Natural killer cell (primary cell): ENCODE measurements around the gene KCNB1. TPM values are rescaled to one million over a fixed set of nuclear protein-coding genes. Genes with fewer than 3 reads are reported as not detected.

Experiments
- ATAC-seq, 3 donors: fragments of 150-1000 bp in 2 of 3; fragments of 200-7000 bp in 1 of 3; cut with Tn5 transposase; 1 replicate in 1 of 3; 2 replicates in 2 of 3; pipeline ENCODE4 v1.10.0; 2021; ENCODE audit warnings: mild to moderate bottlenecking in 2 of 3, moderate library complexity in 2 of 3
- DNase-seq, 2 donors: peaks; one replicate each; pipeline versions ENCODE4 v3.0.0 to v3.0.0-alpha.2; 2013 to 2021; ENCODE audit warnings: mixed read lengths in 1 of 2
- H3K27ac ChIP-seq: one replicate; pipeline ENCODE4 v1.5.1; 2013; ENCODE audit warnings: mild to moderate bottlenecking, low read length
- H3K27me3 ChIP-seq: one replicate; pipeline ENCODE4 v1.6.1; 2013; ENCODE audit warnings: low read length; ENCODE audit not compliant: control insufficient read depth, insufficient read depth
- H3K36me3 ChIP-seq: one replicate; pipeline ENCODE4 v1.6.1; 2013; ENCODE audit warnings: low read length; ENCODE audit not compliant: control insufficient read depth, insufficient read depth
- H3K4me1 ChIP-seq: one replicate; pipeline ENCODE4 v1.6.1; 2013; ENCODE audit warnings: low read length; ENCODE audit not compliant: control insufficient read depth, insufficient read depth
- H3K4me3 ChIP-seq: one replicate; pipeline ENCODE4 v1.5.1; 2013; ENCODE audit warnings: low read length
- H3K9me3 ChIP-seq: one replicate; pipeline ENCODE4 v1.6.1; 2013; ENCODE audit warnings: low read length; ENCODE audit not compliant: control insufficient read depth, insufficient read depth
- H3K27ac Mint-ChIP-seq, 2 donors: one replicate each; pipeline ENCODE4 v1.8.0; 2022; ENCODE audit warnings: mild to moderate bottlenecking in 2 of 2, mixed read lengths in 2 of 2, moderate library complexity in 1 of 2
- H3K27me3 Mint-ChIP-seq, 2 donors: one replicate each; pipeline ENCODE4 v1.8.0; 2022; ENCODE audit warnings: low read depth in 2 of 2, mixed read lengths in 2 of 2
- H3K36me3 Mint-ChIP-seq: one replicate; pipeline ENCODE4 v1.8.0; 2022; ENCODE audit warnings: mixed read lengths
- H3K4me1 Mint-ChIP-seq, 2 donors: one replicate each; pipeline ENCODE4 v1.8.0; 2022; ENCODE audit warnings: mixed read lengths in 2 of 2
- H3K4me3 Mint-ChIP-seq: one replicate; pipeline ENCODE4 v1.8.0; 2022; ENCODE audit warnings: mild to moderate bottlenecking, moderate library complexity, mixed read lengths
- H3K9me3 Mint-ChIP-seq, 2 donors: one replicate each; pipeline ENCODE4 v1.8.0; 2022; ENCODE audit warnings: mixed read lengths in 2 of 2
- WGBS: methylation state at CpG from one replicate; pipeline ENCODE4 v1.1.7; 2013; ENCODE audit warnings: missing lambda C conversion rate; ENCODE audit not compliant: insufficient coverage; 5-methylcytosine and 5-hydroxymethylcytosine counted together
- intact Hi-C: fragments of 100-400 bp; cut with micrococcal nuclease; formaldehyde crosslinking; loops from one replicate; pipeline ENCODE4 v1.14.2; 2022
- total RNA-seq, 4 donors: library from RNA; stranded (reverse); fragments of 120-200 nt in 1 of 4; gene quantifications; one replicate each; pipeline versions ENCODE4 v1.2.3 to v1.2.4, GENCODE V29; 2013 to 2022
- TF ChIP-seq, protein P1 (sequence below): fragments of 200-600 bp; IDR thresholded peaks from one replicate; pipeline ENCODE4 v1.8.0; 2022; ENCODE audit warnings: antibody characterized with exemption

Gene KCNB1
- total RNA-seq, 3 donors from 2014 or later (not counting 1 experiment from before 2014, with no cell fraction given) = 0.09 TPM; not detected in 2

DNA sequence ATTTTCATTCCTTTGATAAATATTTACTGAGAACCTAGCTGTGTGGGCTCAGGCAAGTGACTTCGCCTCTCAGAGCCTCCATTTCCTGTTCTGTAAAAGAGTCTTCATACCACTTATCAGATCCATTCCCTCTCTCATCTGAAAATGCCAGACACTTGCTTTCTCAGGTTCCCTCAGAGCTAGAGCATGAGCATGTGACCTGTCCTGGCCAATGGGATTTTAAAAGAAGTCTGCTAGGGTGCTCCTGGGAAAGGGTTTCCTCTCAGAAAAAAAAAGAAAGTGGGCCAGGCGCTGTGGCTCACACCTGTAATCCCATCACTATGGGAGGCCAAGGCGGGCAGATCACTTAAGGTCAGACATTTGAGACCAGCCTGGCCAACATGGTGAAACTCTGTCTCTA, 5.3 kb downstream of the KCNB1 start:
- Histone ChIP-seq H3K4me1 (no peaks in the 10 kb centered on the region), H3K4me3 (no peak overlapping the region), H3K27me3 (peaks cover 4% of the 10 kb centered on the region), H3K27ac (no peak overlapping the region), H3K9me3 (peaks cover 3% of the 10 kb centered on the region), H3K36me3 (no peaks in the 10 kb centered on the region)
- ATAC-seq (no peak), DNase-seq (no peak)
- no peak overlapping the region for H3K4me3 Mint-ChIP-seq
- intact Hi-C loops = no loop called here
- TF ChIP-seq, protein P1, sequence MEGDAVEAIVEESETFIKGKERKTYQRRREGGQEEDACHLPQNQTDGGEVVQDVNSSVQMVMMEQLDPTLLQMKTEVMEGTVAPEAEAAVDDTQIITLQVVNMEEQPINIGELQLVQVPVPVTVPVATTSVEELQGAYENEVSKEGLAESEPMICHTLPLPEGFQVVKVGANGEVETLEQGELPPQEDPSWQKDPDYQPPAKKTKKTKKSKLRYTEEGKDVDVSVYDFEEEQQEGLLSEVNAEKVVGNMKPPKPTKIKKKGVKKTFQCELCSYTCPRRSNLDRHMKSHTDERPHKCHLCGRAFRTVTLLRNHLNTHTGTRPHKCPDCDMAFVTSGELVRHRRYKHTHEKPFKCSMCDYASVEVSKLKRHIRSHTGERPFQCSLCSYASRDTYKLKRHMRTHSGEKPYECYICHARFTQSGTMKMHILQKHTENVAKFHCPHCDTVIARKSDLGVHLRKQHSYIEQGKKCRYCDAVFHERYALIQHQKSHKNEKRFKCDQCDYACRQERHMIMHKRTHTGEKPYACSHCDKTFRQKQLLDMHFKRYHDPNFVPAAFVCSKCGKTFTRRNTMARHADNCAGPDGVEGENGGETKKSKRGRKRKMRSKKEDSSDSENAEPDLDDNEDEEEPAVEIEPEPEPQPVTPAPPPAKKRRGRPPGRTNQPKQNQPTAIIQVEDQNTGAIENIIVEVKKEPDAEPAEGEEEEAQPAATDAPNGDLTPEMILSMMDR = no peak
- H3K27ac Mint-ChIP-seq = no peak overlapping the region
- H3K9me3 Mint-ChIP-seq = no peaks in the 10 kb centered on the region
- H3K4me1 Mint-ChIP-seq = no peaks in the 10 kb centered on the region
- 64% methylated on average over 3 of the region's 3 CpGs for WGBS
- peaks cover 35 to 45% of the 10 kb centered on the region in 2 donors for H3K27me3 Mint-ChIP-seq
- H3K36me3 Mint-ChIP-seq = no peaks in the 10 kb centered on the region

DNA sequence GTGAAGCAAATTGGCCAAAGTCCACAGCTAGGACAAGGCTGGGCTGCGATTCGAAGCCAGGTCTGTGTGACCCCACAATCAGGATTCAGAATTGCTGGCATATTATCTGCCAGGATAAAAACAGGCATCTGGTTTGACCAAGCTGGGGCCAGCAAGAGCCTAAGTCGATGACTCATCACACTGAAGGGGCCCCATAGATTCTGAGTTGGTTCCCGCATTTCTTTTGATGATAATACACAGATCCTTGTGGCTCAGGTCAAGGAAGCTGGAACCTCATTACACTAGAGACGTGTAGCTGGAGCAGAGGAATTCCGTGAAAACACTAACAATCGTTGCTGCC, 6.5 kb downstream of the KCNB1 start:
- H3K9me3 Mint-ChIP-seq = no peaks in the 10 kb centered on the region
- DNase-seq (no peak), ATAC-seq (no peak)
- TF ChIP-seq, protein P1 = no peak
- H3K4me3 ChIP-seq = no peak overlapping the region
- no peak overlapping the region for H3K27ac ChIP-seq
- H3K27me3 ChIP-seq = no peaks in the 10 kb centered on the region
- no peaks in the 10 kb centered on the region for H3K4me1 ChIP-seq
- no peaks in the 10 kb centered on the region for H3K4me1 Mint-ChIP-seq
- no peak overlapping the region for H3K4me3 Mint-ChIP-seq
- H3K36me3 Mint-ChIP-seq = no peaks in the 10 kb centered on the region
- no peak overlapping the region for H3K27ac Mint-ChIP-seq
- H3K27me3 Mint-ChIP-seq = peaks cover 33 to 42% of the 10 kb centered on the region in 2 donors
- H3K36me3 ChIP-seq = no peaks in the 10 kb centered on the region
- no peaks in the 10 kb centered on the region for H3K9me3 ChIP-seq
- intact Hi-C loops = no loop called here
- WGBS = 74% methylated on average over 7 of the region's 7 CpGs

DNA sequence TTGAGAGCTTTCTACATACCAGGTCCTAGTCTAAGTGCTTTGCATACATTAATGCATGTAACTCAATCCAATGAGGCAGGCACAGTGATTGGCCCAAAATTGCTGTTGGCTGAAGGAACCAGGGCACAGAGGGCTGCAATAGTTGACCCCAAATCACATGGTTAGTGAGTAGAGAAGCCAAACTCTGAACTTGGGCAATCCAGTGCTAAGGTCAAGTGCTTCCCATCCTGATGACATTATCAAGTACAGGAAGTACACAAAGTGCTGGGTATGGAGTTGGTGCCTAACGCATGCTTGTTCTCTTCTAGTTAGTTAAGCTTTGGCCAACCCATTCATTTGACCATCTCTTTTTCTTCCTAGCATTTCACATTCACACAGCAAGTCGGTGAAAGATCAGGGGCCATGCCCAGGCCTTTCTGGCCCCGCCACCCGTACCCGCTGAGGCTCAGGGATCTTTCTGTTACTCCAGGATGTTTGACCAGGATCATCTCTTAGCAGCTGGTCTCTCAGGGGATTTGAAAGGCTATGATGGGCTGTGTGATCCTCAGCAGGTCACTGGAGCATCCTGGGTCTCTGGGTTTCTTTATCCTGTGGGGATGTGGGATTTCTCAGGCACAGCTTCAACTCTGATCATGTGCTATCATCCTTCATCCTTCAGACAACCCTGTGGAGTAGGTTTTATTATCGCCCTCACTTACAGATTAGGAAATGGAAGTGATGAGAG, 7.0 kb downstream of the KCNB1 start:
- no peak for ATAC-seq

More for the DNA sequence above, 7.0 kb downstream of the KCNB1 start:
- no peaks in the 10 kb centered on the region for H3K9me3 Mint-ChIP-seq
- H3K4me1 Mint-ChIP-seq = no peaks in the 10 kb centered on the region
- no peak overlapping the region for H3K27ac Mint-ChIP-seq
- Histone ChIP-seq H3K27ac (no peak overlapping the region), H3K9me3 (no peaks in the 10 kb centered on the region), H3K36me3 (no peaks in the 10 kb centered on the region), H3K4me1 (no peaks in the 10 kb centered on the region), H3K27me3 (no peaks in the 10 kb centered on the region), H3K4me3 (no peak overlapping the region)
- WGBS = 95% methylated on average over 6 of the region's 6 CpGs
- peaks cover 33 to 42% of the 10 kb centered on the region in 2 donors for H3K27me3 Mint-ChIP-seq
- DNase-seq = no peak
- TF ChIP-seq, protein P1 = no peak
- H3K36me3 Mint-ChIP-seq = no peaks in the 10 kb centered on the region
- intact Hi-C loops = no loop called here
- no peak overlapping the region for H3K4me3 Mint-ChIP-seq
